ENCODE measurements around the gene BMS1.
"Not testable (repeated sequence)": the region's sequence is repeated elsewhere in the genome, so short reads cannot be mapped to it uniquely, and the experiment has no call there.

- TF ChIP-seq CTCF (IDR thresholded peaks at IDR 0.05; ENCODE audit: low read length); EZH2 (IDR thresholded peaks at IDR 0.05; ENCODE audit: borderline replicate concordance, low read length): not testable (repeated sequence)
These were observed 44.2 kb downstream of the BMS1 start for GRCh38 chr10:42826759-42827158.

Measured in OCI-LY1 (cell line).